GM10847 (cell line): Measurements from ENCODE around the gene DPF3.

Experiments
- POLR2A ChIP-seq: IDR thresholded peaks from 2 replicates; pipeline ENCODE4 v1.6.1; 2011; ENCODE audit not compliant: insufficient read length; ENCODE audit errors: extremely low read depth

The DPF3 gene

GRCh38 chr14:72597252-72598233 is 296.4 kb downstream of the DPF3 start:
- no peak for TF ChIP-seq POLR2A

GRCh38 chr14:72595152-72595862 is 298.6 kb downstream of the DPF3 start:
- TF ChIP-seq POLR2A = no peak

- TF ChIP-seq POLR2A = no peak
These were observed 299.6 kb downstream of the DPF3 start for GRCh38 chr14:72594099-72594901.

DNA sequence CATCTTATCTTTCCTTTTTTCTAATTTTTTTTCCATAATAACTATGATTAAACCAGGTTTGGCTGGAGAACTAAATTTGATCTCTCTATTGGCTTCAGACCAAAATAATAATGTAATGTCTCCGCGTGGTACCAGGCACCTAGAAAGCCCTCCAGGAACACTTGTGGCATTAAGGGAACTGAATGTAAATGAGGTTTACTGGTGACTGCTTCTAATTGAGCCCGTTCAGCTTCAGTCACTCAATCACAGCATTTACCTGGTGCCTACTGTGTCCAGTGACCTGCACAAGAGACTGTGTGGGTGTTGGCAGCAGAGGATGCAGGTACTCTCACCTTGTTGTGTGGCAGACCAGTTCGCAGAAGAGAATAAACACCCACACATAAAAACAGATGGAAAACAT is 302.5 kb downstream of the DPF3 start:
- no peak for TF ChIP-seq POLR2A

DNA sequence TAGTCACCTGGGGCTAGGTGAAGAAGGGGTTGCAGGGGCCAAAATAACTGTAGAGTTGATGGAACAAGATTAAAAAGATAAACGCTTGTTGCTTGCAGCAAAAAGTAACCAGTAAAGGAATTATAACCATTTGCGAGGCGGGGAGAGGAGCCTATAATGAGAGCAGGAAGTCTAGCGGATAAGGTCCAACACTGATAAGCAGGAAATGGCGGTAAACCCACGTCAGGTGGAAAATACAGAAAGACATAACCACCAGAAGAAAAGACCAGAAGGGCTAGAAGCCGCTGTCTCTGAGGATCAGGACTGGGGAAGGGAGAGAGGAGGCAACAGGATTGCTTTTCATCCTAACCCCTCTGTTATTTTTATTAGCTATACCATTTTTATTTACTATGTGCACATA is 303.3 kb downstream of the DPF3 start:
- TF ChIP-seq POLR2A = no peak

- TF ChIP-seq POLR2A = no peak
These were observed 304.2 kb downstream of the DPF3 start for GRCh38 chr14:72589652-72590051.

DNA sequence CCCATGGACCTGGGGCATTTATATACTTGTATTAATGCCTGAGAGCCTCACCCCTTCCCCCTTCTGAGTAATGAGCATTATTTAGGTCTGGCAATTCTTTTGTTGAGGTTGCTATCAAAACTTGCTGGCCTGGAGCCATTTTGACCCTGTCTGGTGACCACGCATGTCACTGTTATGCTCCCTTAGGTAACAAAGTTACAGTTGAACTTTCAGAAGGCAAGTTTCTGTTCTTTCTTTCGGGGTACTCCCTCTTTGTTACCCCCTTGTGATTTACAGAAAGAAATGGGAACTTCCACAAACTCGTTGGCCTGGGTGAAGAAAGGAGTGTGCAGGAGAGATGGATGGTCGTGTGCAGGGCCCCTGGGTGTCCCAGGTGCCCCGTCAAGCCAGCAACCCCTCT is 305.4 kb downstream of the DPF3 start:
- no peak for TF ChIP-seq POLR2A

- no peak for TF ChIP-seq POLR2A
These were observed 310.3 kb downstream of the DPF3 start for GRCh38 chr14:72583316-72584272.

DNA sequence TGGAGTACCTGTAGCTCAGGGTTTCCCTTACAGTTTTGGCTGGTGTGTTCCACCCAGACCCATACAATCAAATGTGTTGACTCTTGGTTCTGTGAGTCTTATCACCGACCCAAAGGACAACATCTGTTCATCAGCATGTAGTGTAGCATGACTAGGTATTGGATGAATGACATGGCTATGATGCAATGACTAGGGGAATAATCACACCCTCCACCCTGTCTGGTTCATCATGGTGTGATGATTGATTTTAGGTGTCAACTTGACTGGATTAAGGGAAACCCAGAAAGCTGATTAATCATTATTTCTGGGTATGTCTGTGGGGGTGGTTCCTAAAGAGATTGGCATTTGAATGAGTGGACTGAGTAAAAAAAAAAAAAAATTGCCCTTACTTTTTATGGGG is 311.3 kb downstream of the DPF3 start:
- TF ChIP-seq POLR2A = no peak

GRCh38 chr14:72578514-72578913 is 315.4 kb downstream of the DPF3 start:
- TF ChIP-seq POLR2A = no peak

GRCh38 chr14:72577521-72577920 is 316.4 kb downstream of the DPF3 start:
- no peak for TF ChIP-seq POLR2A

GRCh38 chr14:72576258-72576657 is 317.6 kb downstream of the DPF3 start:
- no peak for TF ChIP-seq POLR2A

DNA sequence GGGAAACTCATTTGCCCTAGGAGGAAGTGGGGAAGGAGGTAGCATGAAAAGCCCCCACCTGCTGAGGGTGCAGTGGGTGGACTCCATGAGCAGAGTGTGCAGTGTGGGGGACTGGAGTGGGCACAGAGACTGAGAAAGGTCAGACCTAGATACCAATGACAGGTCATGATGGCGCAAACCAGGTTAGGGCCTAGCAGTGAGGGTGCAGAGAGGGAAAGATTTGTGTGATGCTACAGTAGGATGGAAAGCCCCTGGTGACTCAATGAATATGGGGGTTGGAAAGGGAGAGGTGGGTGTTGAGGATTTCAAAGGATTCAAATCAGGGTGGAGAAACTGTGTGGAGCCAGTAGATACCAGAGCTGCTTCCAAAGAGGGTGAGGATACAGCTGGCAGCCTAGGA is 319.2 kb downstream of the DPF3 start:
- no peak for TF ChIP-seq POLR2A

DNA sequence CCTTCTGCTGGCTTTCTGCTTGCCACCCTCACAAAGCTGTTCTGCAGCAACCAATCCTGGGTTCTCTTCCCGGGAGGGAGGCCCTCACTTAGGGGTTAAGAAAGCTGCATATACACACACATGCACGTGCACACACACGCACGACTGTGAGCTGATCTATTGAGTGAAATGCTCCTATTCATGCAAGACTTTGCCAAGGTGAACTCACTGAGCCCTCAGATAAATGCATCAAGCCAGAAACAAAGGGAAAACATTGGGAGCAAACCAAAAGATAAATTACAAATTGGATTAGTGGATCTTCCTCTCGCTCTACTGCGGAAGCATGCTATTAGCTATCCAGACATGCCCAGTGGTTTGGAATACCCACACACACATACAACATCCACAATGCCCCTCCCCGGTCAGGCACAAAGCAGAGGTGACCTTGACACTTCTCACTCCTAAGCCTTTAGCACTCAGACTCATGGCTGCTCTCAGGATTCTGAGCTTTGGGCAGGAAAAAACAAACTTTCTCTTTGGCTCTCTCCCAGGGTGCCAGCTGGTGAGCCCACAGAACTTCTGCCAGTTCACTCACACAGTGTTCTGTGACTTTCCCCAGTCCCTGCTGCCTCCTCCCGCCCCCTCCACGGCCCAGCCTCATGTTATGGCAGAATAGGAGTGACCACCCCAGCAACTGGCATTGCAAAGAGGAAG is 320.0 kb downstream of the DPF3 start:
- no peak for TF ChIP-seq POLR2A
